AG09319 (cell line): ENCODE results near the gene MBP.

Experiments used
- DNase-seq: peaks from one replicate; pipeline ENCODE4 v3.0.0-alpha.2; 2010; ENCODE audit warnings: low read depth; ENCODE audit errors: extremely low read depth
- TF ChIP-seq, protein P1 (sequence below): IDR thresholded peaks from 2 replicates; pipeline ENCODE4 v1.5.1; 2011; ENCODE audit warnings: low read depth, mild to moderate bottlenecking, inconsistent platforms, low read length, moderate library complexity

Gene MBP

GRCh38 chr18:77144451-77145118, 12.0 kb upstream of the MBP start:
- no peak for DNase-seq
- TF ChIP-seq, protein P1, sequence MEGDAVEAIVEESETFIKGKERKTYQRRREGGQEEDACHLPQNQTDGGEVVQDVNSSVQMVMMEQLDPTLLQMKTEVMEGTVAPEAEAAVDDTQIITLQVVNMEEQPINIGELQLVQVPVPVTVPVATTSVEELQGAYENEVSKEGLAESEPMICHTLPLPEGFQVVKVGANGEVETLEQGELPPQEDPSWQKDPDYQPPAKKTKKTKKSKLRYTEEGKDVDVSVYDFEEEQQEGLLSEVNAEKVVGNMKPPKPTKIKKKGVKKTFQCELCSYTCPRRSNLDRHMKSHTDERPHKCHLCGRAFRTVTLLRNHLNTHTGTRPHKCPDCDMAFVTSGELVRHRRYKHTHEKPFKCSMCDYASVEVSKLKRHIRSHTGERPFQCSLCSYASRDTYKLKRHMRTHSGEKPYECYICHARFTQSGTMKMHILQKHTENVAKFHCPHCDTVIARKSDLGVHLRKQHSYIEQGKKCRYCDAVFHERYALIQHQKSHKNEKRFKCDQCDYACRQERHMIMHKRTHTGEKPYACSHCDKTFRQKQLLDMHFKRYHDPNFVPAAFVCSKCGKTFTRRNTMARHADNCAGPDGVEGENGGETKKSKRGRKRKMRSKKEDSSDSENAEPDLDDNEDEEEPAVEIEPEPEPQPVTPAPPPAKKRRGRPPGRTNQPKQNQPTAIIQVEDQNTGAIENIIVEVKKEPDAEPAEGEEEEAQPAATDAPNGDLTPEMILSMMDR = no peak

DNA sequence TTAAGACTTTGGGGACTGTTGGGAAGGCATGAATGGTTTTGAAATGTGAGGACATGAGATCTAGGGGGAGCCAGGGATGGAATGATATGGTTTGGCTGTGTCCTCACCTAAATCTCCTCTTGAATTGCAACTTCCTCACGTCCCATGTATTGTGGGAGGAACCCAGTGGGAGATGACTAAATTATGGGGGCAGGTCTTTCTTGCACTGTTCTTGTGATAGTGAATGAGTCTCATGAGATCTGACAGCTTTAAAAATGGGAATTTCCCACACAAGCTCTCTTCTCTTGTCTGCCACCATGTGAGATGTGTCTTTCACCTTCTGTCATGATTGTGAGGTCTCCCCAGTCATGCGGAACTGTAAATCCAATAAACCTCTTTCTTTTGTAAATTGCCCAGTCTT, 11.5 kb upstream of the MBP start:
- no peak for DNase-seq
- TF ChIP-seq, protein P1 = no peak

- TF ChIP-seq, protein P1 = no peak
- DNase-seq = no peak
These were observed 10.6 kb upstream of the MBP start for GRCh38 chr18:77143196-77143595.

GRCh38 chr18:77141401-77142118, 9.0 kb upstream of the MBP start:
- no peak for DNase-seq
- TF ChIP-seq, protein P1 = no peak

DNA sequence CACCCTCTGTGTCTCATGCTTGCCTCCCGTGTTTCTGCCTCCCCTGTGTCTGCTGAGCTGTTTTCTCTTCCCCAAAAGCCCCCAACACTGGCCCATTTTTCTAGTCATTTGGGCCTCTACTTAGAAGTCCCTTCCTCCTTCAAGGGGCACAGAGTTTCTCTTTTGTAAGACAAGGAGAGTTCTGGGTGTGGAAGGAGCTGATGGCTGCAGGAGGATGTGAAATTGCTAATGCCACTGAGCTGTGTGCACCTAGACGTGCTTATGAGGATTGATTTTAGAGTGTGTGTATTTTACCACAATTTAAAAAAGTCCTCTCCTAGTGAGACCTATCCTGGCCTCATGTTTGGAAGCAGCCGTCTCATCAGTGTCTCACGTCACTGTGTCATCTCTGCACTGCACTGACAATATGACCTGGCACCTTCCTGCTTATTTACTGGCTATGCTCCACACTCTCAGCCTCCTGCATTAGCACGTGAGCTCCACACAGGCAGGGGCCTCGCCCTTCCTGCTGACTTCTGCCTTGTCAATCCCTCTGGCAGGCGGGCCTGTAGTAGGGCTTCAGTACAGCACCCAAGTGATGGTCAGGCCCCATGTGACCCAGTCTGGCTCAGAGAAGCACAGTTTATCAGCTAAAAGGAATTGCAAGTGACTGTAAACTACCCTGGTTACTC, 8.0 kb upstream of the MBP start:
- DNase-seq = no peak
- TF ChIP-seq, protein P1 = no peak

- TF ChIP-seq, protein P1 = no peak
- DNase-seq = no peak
These were observed 7.4 kb upstream of the MBP start for GRCh38 chr18:77140030-77140429.

DNA sequence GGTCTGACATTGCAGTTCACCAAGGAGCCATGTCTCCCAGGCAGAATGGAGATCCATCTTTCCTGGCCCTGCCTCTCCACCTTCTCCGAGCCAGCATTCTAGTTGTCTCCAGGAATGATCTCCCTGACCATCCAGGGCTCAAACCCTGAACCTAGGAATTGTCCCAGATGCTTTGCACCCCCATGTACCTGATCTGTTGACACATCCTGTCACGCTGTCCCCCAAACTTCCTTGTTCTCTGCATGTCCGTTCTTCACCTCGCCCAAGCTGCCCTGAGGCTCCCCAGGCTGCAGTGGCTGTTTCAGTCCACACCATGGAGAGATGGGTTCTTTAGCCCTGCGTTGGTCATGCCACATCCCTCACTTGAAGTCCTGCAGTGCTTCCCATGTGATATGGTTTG, 7.0 kb upstream of the MBP start:
- TF ChIP-seq, protein P1 = no peak
- no peak for DNase-seq
